Activated CD8-positive, alpha-beta memory T cell treated with anti-CD3 and anti-CD28 coated beads, Interleukin-2, amount 10 ng/mL, durations not matched to agents 7 days and 5 days (primary cell): ENCODE data around the gene ADAMTSL3. TPM values are rescaled to one million over a fixed set of nuclear protein-coding genes. Genes with fewer than 3 reads are reported as not detected.

Experiments used
- ATAC-seq: fragments of 150-1000 bp; cut with Tn5 transposase; one replicate; pipeline ENCODE4 v1.10.0; 2021; ENCODE audit warnings: moderate library complexity
- CTCF ChIA-PET: fragments of 350-600 bp; sonication (Branson Sonifier 250); formaldehyde crosslinking; loops from one replicate; lab custom pipeline; 2021; ENCODE audit warnings: antibody characterized with exemption; lab: Charles Lee
- DNase-seq: peaks from one replicate; pipeline ENCODE4 v3.0.0-alpha.2; 2020
- H3K27ac Mint-ChIP-seq: one replicate; pipeline ENCODE4 v1.8.0; 2021; ENCODE audit warnings: mild to moderate bottlenecking, mixed read lengths
- H3K27me3 Mint-ChIP-seq: one replicate; pipeline ENCODE4 v1.8.0; 2021; ENCODE audit warnings: mixed read lengths
- H3K36me3 Mint-ChIP-seq: one replicate; pipeline ENCODE4 v1.8.0; 2021; ENCODE audit warnings: mild to moderate bottlenecking, mixed read lengths
- H3K4me1 Mint-ChIP-seq: one replicate; pipeline ENCODE4 v1.8.0; 2021; ENCODE audit warnings: mixed read lengths
- H3K4me3 Mint-ChIP-seq: one replicate; pipeline ENCODE4 v1.8.0; 2021; ENCODE audit warnings: mild to moderate bottlenecking, moderate library complexity, mixed read lengths
- H3K9me3 Mint-ChIP-seq: one replicate; pipeline ENCODE4 v1.8.0; 2022; ENCODE audit warnings: low read depth, mixed read lengths
- total RNA-seq, 2 experiments: library from RNA; stranded (reverse); gene quantifications; one replicate each; pipeline ENCODE4 v1.2.3, GENCODE V29; 2021

ADAMTSL3 gene
- total RNA-seq, 2 experiments from 2014 or later = not detected

DNA sequence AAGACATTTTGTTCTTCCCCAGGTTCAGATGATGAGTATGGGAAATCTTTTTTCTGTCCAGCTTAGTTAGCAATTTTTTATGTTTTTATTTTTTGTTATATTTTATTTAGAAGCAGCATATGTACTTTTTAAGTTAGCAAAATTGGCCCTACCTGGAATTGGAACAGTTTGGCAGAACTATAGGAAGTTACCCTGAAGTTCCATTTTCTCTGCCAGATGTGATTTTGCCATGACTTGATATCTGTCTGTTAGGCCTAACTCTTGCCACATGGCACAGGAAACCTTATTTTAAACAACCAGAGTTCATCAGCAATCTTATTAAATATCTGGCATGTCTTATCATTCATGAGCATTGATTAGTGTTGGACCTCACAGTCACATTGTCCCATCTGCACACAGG, 67.1 kb downstream of the ADAMTSL3 start:
- CTCF ChIA-PET = no interaction called here
- H3K27me3 Mint-ChIP-seq = no peaks in the 10 kb centered on the region
- no peak overlapping the region for H3K4me3 Mint-ChIP-seq
- no peaks in the 10 kb centered on the region for H3K4me1 Mint-ChIP-seq
- H3K36me3 Mint-ChIP-seq = no peaks in the 10 kb centered on the region
- DNase-seq (no peak), ATAC-seq (no peak)
- no peak overlapping the region for H3K27ac Mint-ChIP-seq
- H3K9me3 Mint-ChIP-seq = no peaks in the 10 kb centered on the region

GRCh38 chr15:83721981-83722380, 68.1 kb downstream of the ADAMTSL3 start:
- CTCF ChIA-PET = no interaction called here
- ATAC-seq = no peak
- no peak overlapping the region for H3K4me3 Mint-ChIP-seq
- no peak for DNase-seq
- no peaks in the 10 kb centered on the region for H3K4me1 Mint-ChIP-seq
- H3K9me3 Mint-ChIP-seq = no peaks in the 10 kb centered on the region
- H3K27ac Mint-ChIP-seq = no peak overlapping the region
- no peaks in the 10 kb centered on the region for H3K27me3 Mint-ChIP-seq
- no peaks in the 10 kb centered on the region for H3K36me3 Mint-ChIP-seq

DNA sequence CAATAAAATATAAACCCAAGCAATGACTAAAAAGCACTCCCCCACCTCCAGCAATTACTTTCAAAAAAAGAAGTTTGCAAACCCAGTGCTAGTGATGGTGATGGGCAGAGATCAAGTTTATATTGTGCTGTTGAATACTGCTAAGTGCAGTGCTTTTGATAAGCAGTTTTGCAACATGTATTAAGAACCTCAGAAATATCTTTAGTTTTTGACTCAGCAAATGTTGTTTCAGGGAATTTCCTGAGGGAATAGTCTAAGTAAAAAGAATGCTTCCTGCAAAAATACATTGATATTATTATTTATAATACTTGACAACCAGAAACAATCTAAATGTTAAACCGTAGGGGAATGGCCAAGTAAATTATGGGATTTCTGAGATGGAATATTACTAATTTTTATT, 69.3 kb downstream of the ADAMTSL3 start:
- Mint-ChIP-seq H3K27ac (no peak overlapping the region), H3K9me3 (no peaks in the 10 kb centered on the region), H3K4me1 (no peaks in the 10 kb centered on the region), H3K27me3 (no peaks in the 10 kb centered on the region), H3K36me3 (no peaks in the 10 kb centered on the region), H3K4me3 (no peak overlapping the region)
- DNase-seq (no peak), ATAC-seq (no peak)
- CTCF ChIA-PET = no interaction called here

- H3K27ac Mint-ChIP-seq = no peak overlapping the region
- H3K4me1 Mint-ChIP-seq = no peaks in the 10 kb centered on the region
- ATAC-seq = no peak
- CTCF ChIA-PET = no interaction called here
- H3K9me3 Mint-ChIP-seq = no peaks in the 10 kb centered on the region
- H3K27me3 Mint-ChIP-seq = no peaks in the 10 kb centered on the region
- H3K36me3 Mint-ChIP-seq = no peaks in the 10 kb centered on the region
- no peak overlapping the region for H3K4me3 Mint-ChIP-seq
- no peak for DNase-seq
Measured at GRCh38 chr15:83732196-83732595, 78.3 kb downstream of the ADAMTSL3 start.

- no peaks in the 10 kb centered on the region for H3K36me3 Mint-ChIP-seq
- no peak for DNase-seq
- CTCF ChIA-PET = no interaction called here
- no peaks in the 10 kb centered on the region for H3K27me3 Mint-ChIP-seq
- no peaks in the 10 kb centered on the region for H3K9me3 Mint-ChIP-seq
- no peak for ATAC-seq
- no peaks in the 10 kb centered on the region for H3K4me1 Mint-ChIP-seq
- no peak overlapping the region for H3K27ac Mint-ChIP-seq
- no peak overlapping the region for H3K4me3 Mint-ChIP-seq
Measured at GRCh38 chr15:83732770-83733169, 78.8 kb downstream of the ADAMTSL3 start.

DNA sequence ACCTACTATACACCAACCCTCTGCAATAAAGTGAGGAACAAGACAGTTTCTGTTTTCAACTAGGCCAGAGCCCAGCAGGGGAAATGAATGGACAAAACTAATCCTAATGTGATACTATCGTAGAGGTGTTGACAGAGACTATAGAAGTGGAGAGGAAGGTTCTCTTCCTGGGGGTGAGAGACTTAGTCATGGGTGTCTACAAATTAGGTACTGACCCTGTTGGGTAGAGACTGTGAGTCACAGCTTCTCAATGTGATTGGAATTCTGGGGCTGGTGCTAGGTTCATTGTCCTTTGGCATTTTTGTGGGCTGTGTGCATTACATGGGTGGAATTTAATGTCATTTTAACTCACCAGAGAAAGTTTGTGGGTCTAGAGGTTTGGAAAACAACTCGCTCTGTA, 79.3 kb downstream of the ADAMTSL3 start:
- no peak for ATAC-seq
- no peak for DNase-seq
- Mint-ChIP-seq H3K9me3 (no peaks in the 10 kb centered on the region), H3K36me3 (no peaks in the 10 kb centered on the region), H3K4me3 (no peak overlapping the region), H3K27ac (no peak overlapping the region), H3K4me1 (no peaks in the 10 kb centered on the region), H3K27me3 (no peaks in the 10 kb centered on the region)
- CTCF ChIA-PET = no interaction called here

DNA sequence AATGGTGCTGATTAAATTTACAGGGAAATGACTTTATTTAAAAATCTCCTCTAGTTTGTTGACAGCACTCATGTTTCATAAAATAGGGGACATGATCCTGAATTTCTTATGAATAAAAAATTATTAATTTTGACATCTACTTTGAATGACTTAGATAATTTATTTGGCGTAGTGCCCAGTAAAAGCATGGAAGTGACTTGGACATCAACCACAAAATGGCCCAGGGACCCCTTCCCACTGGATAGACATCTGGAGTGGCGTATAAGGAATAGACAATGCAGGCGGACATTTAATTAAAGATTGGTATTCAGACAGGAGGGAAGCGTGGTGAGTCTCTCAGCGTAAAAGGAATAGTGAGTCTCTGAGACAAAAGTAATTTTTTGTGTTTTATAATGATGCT, 79.8 kb downstream of the ADAMTSL3 start:
- CTCF ChIA-PET = no interaction called here
- H3K4me1 Mint-ChIP-seq = no peaks in the 10 kb centered on the region
- ATAC-seq (no peak), DNase-seq (no peak)
- H3K9me3 Mint-ChIP-seq = no peaks in the 10 kb centered on the region
- H3K27ac Mint-ChIP-seq = no peak overlapping the region
- H3K36me3 Mint-ChIP-seq = no peaks in the 10 kb centered on the region
- H3K27me3 Mint-ChIP-seq = no peaks in the 10 kb centered on the region
- H3K4me3 Mint-ChIP-seq = no peak overlapping the region

DNA sequence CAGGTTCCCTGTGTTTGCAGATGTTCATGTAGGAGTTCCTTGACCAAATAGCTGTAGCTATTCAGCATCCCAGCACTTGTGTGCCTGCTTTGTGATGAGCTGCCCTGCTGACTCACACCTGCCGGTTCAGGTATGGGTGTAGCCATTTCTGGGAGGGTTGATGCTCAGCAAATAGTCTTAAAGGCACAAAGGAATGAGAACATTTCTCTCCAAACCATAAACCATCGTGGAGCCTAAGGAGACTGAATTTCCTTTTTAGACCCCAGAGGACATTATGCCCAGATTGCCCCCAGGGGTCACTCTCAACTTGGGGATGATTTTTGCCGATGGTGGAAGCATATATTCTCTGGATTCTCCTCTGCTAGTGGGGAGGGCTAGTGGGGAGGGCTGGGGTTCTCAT, 80.6 kb downstream of the ADAMTSL3 start:
- Mint-ChIP-seq H3K4me3 (no peak overlapping the region), H3K27me3 (no peaks in the 10 kb centered on the region), H3K9me3 (no peaks in the 10 kb centered on the region), H3K36me3 (no peaks in the 10 kb centered on the region), H3K4me1 (no peaks in the 10 kb centered on the region), H3K27ac (no peak overlapping the region)
- ATAC-seq = no peak
- CTCF ChIA-PET = interaction anchor here (1.1 kb wide), 1 partner anchor 260 kb away, joined by 3 read pairs; no protein-coding TSS in a partner anchor
- no peak for DNase-seq

- H3K4me1 Mint-ChIP-seq = no peaks in the 10 kb centered on the region
- ATAC-seq (no peak), DNase-seq (no peak)
- no peaks in the 10 kb centered on the region for H3K9me3 Mint-ChIP-seq
- no peaks in the 10 kb centered on the region for H3K36me3 Mint-ChIP-seq
- H3K27me3 Mint-ChIP-seq = no peaks in the 10 kb centered on the region
- CTCF ChIA-PET = no interaction called here
- no peak overlapping the region for H3K4me3 Mint-ChIP-seq
- H3K27ac Mint-ChIP-seq = no peak overlapping the region
Measured at GRCh38 chr15:83739629-83740028, 85.7 kb downstream of the ADAMTSL3 start.

GRCh38 chr15:83745771-83746170, 91.8 kb downstream of the ADAMTSL3 start:
- ATAC-seq = no peak
- Mint-ChIP-seq H3K9me3 (no peaks in the 10 kb centered on the region), H3K27me3 (peaks cover 2% of the 10 kb centered on the region), H3K36me3 (no peaks in the 10 kb centered on the region), H3K4me3 (no peak overlapping the region), H3K27ac (no peak overlapping the region), H3K4me1 (peaks cover 2% of the 10 kb centered on the region)
- DNase-seq = no peak
- CTCF ChIA-PET = no interaction called here

GRCh38 chr15:83746231-83746630, 92.3 kb downstream of the ADAMTSL3 start:
- peaks cover 2% of the 10 kb centered on the region for H3K4me1 Mint-ChIP-seq
- no peak overlapping the region for H3K27ac Mint-ChIP-seq
- CTCF ChIA-PET = no interaction called here
- ATAC-seq = no peak
- DNase-seq = no peak
- peaks cover 2% of the 10 kb centered on the region for H3K27me3 Mint-ChIP-seq
- H3K36me3 Mint-ChIP-seq = no peaks in the 10 kb centered on the region
- no peak overlapping the region for H3K4me3 Mint-ChIP-seq
- no peaks in the 10 kb centered on the region for H3K9me3 Mint-ChIP-seq

- H3K4me1 Mint-ChIP-seq = peaks cover 2% of the 10 kb centered on the region
- no peaks in the 10 kb centered on the region for H3K36me3 Mint-ChIP-seq
- H3K4me3 Mint-ChIP-seq = no peak overlapping the region
- no peak for DNase-seq
- H3K9me3 Mint-ChIP-seq = no peaks in the 10 kb centered on the region
- ATAC-seq = no peak
- H3K27me3 Mint-ChIP-seq = peaks cover 2% of the 10 kb centered on the region
- no peak overlapping the region for H3K27ac Mint-ChIP-seq
- CTCF ChIA-PET = no interaction called here
Measured at GRCh38 chr15:83747050-83747717, 93.3 kb downstream of the ADAMTSL3 start.

GRCh38 chr15:83747718-83748110, 93.8 kb downstream of the ADAMTSL3 start:
- Mint-ChIP-seq H3K36me3 (no peaks in the 10 kb centered on the region), H3K4me3 (no peak overlapping the region), H3K27me3 (peaks cover 2% of the 10 kb centered on the region), H3K27ac (no peak overlapping the region), H3K9me3 (no peaks in the 10 kb centered on the region), H3K4me1 (peaks cover 2% of the 10 kb centered on the region)
- ATAC-seq (no peak), DNase-seq (no peak)
- CTCF ChIA-PET = no interaction called here

- DNase-seq = no peak
- Mint-ChIP-seq H3K27me3 (no peaks in the 10 kb centered on the region), H3K27ac (no peak overlapping the region), H3K4me3 (no peak overlapping the region), H3K36me3 (no peaks in the 10 kb centered on the region), H3K9me3 (peaks cover 3% of the 10 kb centered on the region), H3K4me1 (no peaks in the 10 kb centered on the region)
- ATAC-seq = no peak
- CTCF ChIA-PET = no interaction called here
Measured at GRCh38 chr15:83753872-83754493, 100.1 kb downstream of the ADAMTSL3 start.
